NB4 (cell line): ENCODE data around the gene ZNF423.

Experiments
- DNase-seq: peaks from one replicate; pipeline ENCODE4 v3.0.0; 2010; ENCODE audit warnings: low read depth
- H3K4me3 ChIP-seq: one replicate; pipeline ENCODE4 v1.5.1; 2011; ENCODE audit warnings: mild to moderate bottlenecking, low read depth, low read length, moderate library complexity
- CTCF ChIP-seq: IDR thresholded peaks from one replicate; pipeline ENCODE4 v1.5.1; 2012; ENCODE audit warnings: low read depth, low read length
- MAX ChIP-seq: IDR thresholded peaks from 2 replicates; pipeline ENCODE4 v1.6.1; 2011; ENCODE audit warnings: low read depth, low read length
- MYC ChIP-seq: IDR thresholded peaks from 2 replicates; pipeline ENCODE4 v1.6.1; 2011; ENCODE audit warnings: low read depth, low read length
- POLR2A ChIP-seq: IDR thresholded peaks from 2 replicates; pipeline ENCODE4 v1.6.1; 2011; ENCODE audit warnings: mild to moderate bottlenecking; ENCODE audit not compliant: insufficient read length; ENCODE audit errors: extremely low read depth

Gene ZNF423

GRCh38 chr16:49726155-49726554 lies 129.8 kb downstream of the ZNF423 start:
- H3K4me3 ChIP-seq = no peak overlapping the region
- TF ChIP-seq POLR2A (no peak), MAX (no peak), CTCF (no peak), MYC (no peak)
- no peak for DNase-seq

- no peak overlapping the region for H3K4me3 ChIP-seq
- no peak for DNase-seq
- TF ChIP-seq CTCF (no peak), MYC (no peak), POLR2A (no peak), MAX (no peak)
These were observed 130.3 kb downstream of the ZNF423 start for GRCh38 chr16:49725651-49726050.

GRCh38 chr16:49724774-49725173 lies 131.1 kb downstream of the ZNF423 start:
- TF ChIP-seq MYC (no peak), CTCF (no peak)
- DNase-seq = no peak
- no peak overlapping the region for H3K4me3 ChIP-seq

GRCh38 chr16:49723310-49723709 lies 132.6 kb downstream of the ZNF423 start:
- TF ChIP-seq POLR2A (no peak), CTCF (no peak), MYC (no peak), MAX (no peak)
- no peak overlapping the region for H3K4me3 ChIP-seq
- DNase-seq = no peak

GRCh38 chr16:49720225-49720624 lies 135.7 kb downstream of the ZNF423 start:
- H3K4me3 ChIP-seq = no peak overlapping the region
- no peak for DNase-seq
- TF ChIP-seq CTCF = no peak
- TF ChIP-seq POLR2A = no peak
- TF ChIP-seq MYC = no peak
- TF ChIP-seq MAX = no peak

GRCh38 chr16:49717689-49718088 lies 138.2 kb downstream of the ZNF423 start:
- no peak for DNase-seq
- H3K4me3 ChIP-seq = no peak overlapping the region
- no peak for TF ChIP-seq MAX
- no peak for TF ChIP-seq POLR2A
- TF ChIP-seq CTCF = no peak
- no peak for TF ChIP-seq MYC
